HUES48 (cell line): ENCODE measurements around the gene WNK1.
"Not testable (repeated sequence)": the region's sequence is repeated elsewhere in the genome, so short reads cannot be mapped to it uniquely, and the experiment has no call there.

ENCODE experiments used
- H3K27ac ChIP-seq: one replicate; pipeline ENCODE4 v1.7.0; 2013; ENCODE audit warnings: low read depth, low read length, inconsistent platforms
- H3K27me3 ChIP-seq: 2 replicates; pipeline ENCODE4 v1.6.1; 2013; ENCODE audit warnings: mild to moderate bottlenecking, low read length; ENCODE audit not compliant: control insufficient read depth, insufficient read depth
- H3K36me3 ChIP-seq: 2 replicates; pipeline ENCODE4 v1.6.1; 2013; ENCODE audit warnings: low read length; ENCODE audit not compliant: control insufficient read depth, insufficient read depth
- H3K4me1 ChIP-seq: 2 replicates; pipeline ENCODE4 v1.6.1; 2013; ENCODE audit warnings: mild to moderate bottlenecking, low read length; ENCODE audit not compliant: control insufficient read depth, insufficient read depth
- H3K4me3 ChIP-seq: 2 replicates; pipeline ENCODE4 v1.5.1; 2013; ENCODE audit warnings: mild to moderate bottlenecking, low read depth, low read length
- H3K9ac ChIP-seq: 2 replicates; pipeline ENCODE4 v1.6.1; 2013; ENCODE audit warnings: mild to moderate bottlenecking, low read depth, low read length, moderate library complexity
- H3K9me3 ChIP-seq: 2 replicates; pipeline ENCODE4 v1.6.1; 2013; ENCODE audit warnings: low read length; ENCODE audit not compliant: control insufficient read depth, insufficient read depth

The WNK1 gene

GRCh38 chr12:915090-915489, 162.7 kb downstream of the WNK1 start:
- Histone ChIP-seq H3K27ac (peak overlapping the region; percentile 3), H3K27me3 (no peaks in the 10 kb centered on the region), H3K4me1 (no peaks in the 10 kb centered on the region), H3K4me3 (no peak overlapping the region), H3K9ac (no peak overlapping the region), H3K36me3 (peaks cover 83% of the 10 kb centered on the region), H3K9me3 (no peaks in the 10 kb centered on the region)

- Histone ChIP-seq H3K9ac (no peak overlapping the region), H3K36me3 (peaks cover 79% of the 10 kb centered on the region), H3K27me3 (no peaks in the 10 kb centered on the region), H3K27ac (no peak overlapping the region), H3K9me3 (no peaks in the 10 kb centered on the region), H3K4me1 (no peaks in the 10 kb centered on the region), H3K4me3 (no peak overlapping the region)
Observed at GRCh38 chr12:916240-916639, 163.9 kb downstream of the WNK1 start.

- Histone ChIP-seq H3K9me3 (no peaks in the 10 kb centered on the region), H3K27me3 (no peaks in the 10 kb centered on the region), H3K36me3 (peaks cover 73% of the 10 kb centered on the region), H3K9ac (no peak overlapping the region), H3K4me3 (no peak overlapping the region), H3K27ac (no peak overlapping the region), H3K4me1 (no peaks in the 10 kb centered on the region)
Observed at GRCh38 chr12:916712-917445, 164.5 kb downstream of the WNK1 start.

- Histone ChIP-seq H3K27me3 (no peaks in the 10 kb centered on the region), H3K4me1 (no peaks in the 10 kb centered on the region), H3K4me3 (no peak overlapping the region), H3K9ac (no peak overlapping the region), H3K27ac (no peak overlapping the region), H3K9me3 (no peaks in the 10 kb centered on the region), H3K36me3 (peaks cover 67% of the 10 kb centered on the region)
Observed at GRCh38 chr12:920676-921075, 168.3 kb downstream of the WNK1 start.

- H3K4me3 ChIP-seq, result no peak overlapping the region
- no peak overlapping the region for H3K27ac ChIP-seq
- H3K36me3 ChIP-seq, result peaks cover 67% of the 10 kb centered on the region
- no peaks in the 10 kb centered on the region for H3K4me1 ChIP-seq
- no peaks in the 10 kb centered on the region for H3K9me3 ChIP-seq
- no peaks in the 10 kb centered on the region for H3K27me3 ChIP-seq
- no peak overlapping the region for H3K9ac ChIP-seq
Observed at GRCh38 chr12:922285-922684, 169.9 kb downstream of the WNK1 start.

- Histone ChIP-seq H3K9me3 (no peaks in the 10 kb centered on the region), H3K36me3 (peaks cover 89% of the 10 kb centered on the region), H3K27me3 (no peaks in the 10 kb centered on the region), H3K27ac (no peak overlapping the region), H3K4me1 (no peaks in the 10 kb centered on the region), H3K9ac (no peak overlapping the region), H3K4me3 (no peak overlapping the region)
Observed at GRCh38 chr12:926641-927040, 174.3 kb downstream of the WNK1 start.

GRCh38 chr12:931060-931459, 178.7 kb downstream of the WNK1 start:
- Histone ChIP-seq H3K9ac (no peak overlapping the region), H3K4me3 (no peak overlapping the region), H3K36me3 (peaks cover 65% of the 10 kb centered on the region)

GRCh38 chr12:931591-931990, 179.2 kb downstream of the WNK1 start:
- Histone ChIP-seq H3K9me3 (no peaks in the 10 kb centered on the region), H3K27me3 (no peaks in the 10 kb centered on the region), H3K4me3 (no peak overlapping the region), H3K27ac (no peak overlapping the region), H3K9ac (no peak overlapping the region), H3K4me1 (no peaks in the 10 kb centered on the region), H3K36me3 (peaks cover 63% of the 10 kb centered on the region)

More at GRCh38 chr12:931060-931459, 178.7 kb downstream of the WNK1 start:
- Histone ChIP-seq H3K27me3 (no peaks in the 10 kb centered on the region), H3K27ac (no peak overlapping the region), H3K9me3 (no peaks in the 10 kb centered on the region), H3K4me1 (no peaks in the 10 kb centered on the region)

- H3K36me3 ChIP-seq, result peaks cover 40% of the 10 kb centered on the region
- not testable (repeated sequence) for H3K9me3 ChIP-seq, H3K4me1 ChIP-seq, H3K27ac ChIP-seq, H3K27me3 ChIP-seq, H3K9ac ChIP-seq, H3K4me3 ChIP-seq
Observed at GRCh38 chr12:935891-936290, 183.5 kb downstream of the WNK1 start.

- H3K27ac ChIP-seq, result no peak overlapping the region
- H3K4me1 ChIP-seq, result no peaks in the 10 kb centered on the region
- H3K27me3 ChIP-seq, result no peaks in the 10 kb centered on the region
- no peak overlapping the region for H3K4me3 ChIP-seq
- no peak overlapping the region for H3K9ac ChIP-seq
- no peaks in the 10 kb centered on the region for H3K9me3 ChIP-seq
- H3K36me3 ChIP-seq, result peaks cover 34% of the 10 kb centered on the region
Observed at GRCh38 chr12:936377-937345, 184.3 kb downstream of the WNK1 start.

- Histone ChIP-seq H3K9ac (no peak overlapping the region), H3K36me3 (peaks cover 40% of the 10 kb centered on the region), H3K4me3 (no peak overlapping the region), H3K27me3 (no peaks in the 10 kb centered on the region), H3K27ac (no peak overlapping the region), H3K9me3 (no peaks in the 10 kb centered on the region), H3K4me1 (no peaks in the 10 kb centered on the region)
Observed at GRCh38 chr12:938810-939209, 186.4 kb downstream of the WNK1 start.
